ENCODE measurements around the gene CDH24.

DNA sequence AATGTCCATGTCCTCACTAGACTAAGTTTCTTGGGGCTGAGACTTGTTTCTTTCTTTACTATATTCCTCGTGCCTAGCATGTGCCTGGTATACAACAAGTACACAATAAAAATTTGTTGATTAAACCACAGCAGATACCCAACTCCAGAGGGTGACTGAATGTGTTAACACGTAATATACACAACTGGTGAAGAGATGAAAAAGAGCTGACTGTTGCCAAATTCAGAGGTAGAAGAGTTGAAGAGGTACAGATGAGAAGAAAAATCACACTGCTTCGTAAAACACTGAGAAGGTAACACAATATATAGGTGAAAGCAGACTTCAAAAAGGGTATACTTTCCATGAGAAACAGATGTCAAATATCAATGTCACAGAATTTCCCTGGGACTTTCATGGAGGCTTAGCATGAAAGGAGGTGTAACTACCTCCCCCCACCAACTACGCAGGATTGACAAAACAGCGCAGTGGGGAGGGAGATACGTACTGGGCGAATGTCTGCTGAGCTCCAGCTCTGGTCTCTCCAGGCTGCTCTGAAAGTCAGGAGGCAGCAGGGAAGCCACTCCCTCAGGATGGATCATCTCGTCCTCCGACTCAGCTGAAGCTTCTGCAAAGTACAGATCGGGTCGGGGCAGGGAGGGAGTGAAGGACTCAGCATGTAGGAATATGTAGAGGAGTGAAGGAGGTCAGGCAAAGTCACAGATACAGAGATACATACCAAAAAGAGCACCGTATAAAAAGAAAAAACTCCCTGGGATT lies 32.4 kb upstream of the CDH24 start:
- TF ChIP-seq CTCF (conservative IDR thresholded peaks at IDR 0.05; ENCODE audit: low read depth in 2 of 2) (no peak), POLR2AphosphoS5 (IDR thresholded peaks at IDR 0.05; ENCODE audit: low read depth) (no peak), CREB1 (CRISPR knock-in tag; IDR thresholded peaks at IDR 0.05; ENCODE audit: low read depth) (no peak)
- TF ChIP-seq, protein P1, sequence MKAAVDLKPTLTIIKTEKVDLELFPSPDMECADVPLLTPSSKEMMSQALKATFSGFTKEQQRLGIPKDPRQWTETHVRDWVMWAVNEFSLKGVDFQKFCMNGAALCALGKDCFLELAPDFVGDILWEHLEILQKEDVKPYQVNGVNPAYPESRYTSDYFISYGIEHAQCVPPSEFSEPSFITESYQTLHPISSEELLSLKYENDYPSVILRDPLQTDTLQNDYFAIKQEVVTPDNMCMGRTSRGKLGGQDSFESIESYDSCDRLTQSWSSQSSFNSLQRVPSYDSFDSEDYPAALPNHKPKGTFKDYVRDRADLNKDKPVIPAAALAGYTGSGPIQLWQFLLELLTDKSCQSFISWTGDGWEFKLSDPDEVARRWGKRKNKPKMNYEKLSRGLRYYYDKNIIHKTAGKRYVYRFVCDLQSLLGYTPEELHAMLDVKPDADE (IDR thresholded peaks at IDR 0.05) = no peak
- TF ChIP-seq, protein P2, sequence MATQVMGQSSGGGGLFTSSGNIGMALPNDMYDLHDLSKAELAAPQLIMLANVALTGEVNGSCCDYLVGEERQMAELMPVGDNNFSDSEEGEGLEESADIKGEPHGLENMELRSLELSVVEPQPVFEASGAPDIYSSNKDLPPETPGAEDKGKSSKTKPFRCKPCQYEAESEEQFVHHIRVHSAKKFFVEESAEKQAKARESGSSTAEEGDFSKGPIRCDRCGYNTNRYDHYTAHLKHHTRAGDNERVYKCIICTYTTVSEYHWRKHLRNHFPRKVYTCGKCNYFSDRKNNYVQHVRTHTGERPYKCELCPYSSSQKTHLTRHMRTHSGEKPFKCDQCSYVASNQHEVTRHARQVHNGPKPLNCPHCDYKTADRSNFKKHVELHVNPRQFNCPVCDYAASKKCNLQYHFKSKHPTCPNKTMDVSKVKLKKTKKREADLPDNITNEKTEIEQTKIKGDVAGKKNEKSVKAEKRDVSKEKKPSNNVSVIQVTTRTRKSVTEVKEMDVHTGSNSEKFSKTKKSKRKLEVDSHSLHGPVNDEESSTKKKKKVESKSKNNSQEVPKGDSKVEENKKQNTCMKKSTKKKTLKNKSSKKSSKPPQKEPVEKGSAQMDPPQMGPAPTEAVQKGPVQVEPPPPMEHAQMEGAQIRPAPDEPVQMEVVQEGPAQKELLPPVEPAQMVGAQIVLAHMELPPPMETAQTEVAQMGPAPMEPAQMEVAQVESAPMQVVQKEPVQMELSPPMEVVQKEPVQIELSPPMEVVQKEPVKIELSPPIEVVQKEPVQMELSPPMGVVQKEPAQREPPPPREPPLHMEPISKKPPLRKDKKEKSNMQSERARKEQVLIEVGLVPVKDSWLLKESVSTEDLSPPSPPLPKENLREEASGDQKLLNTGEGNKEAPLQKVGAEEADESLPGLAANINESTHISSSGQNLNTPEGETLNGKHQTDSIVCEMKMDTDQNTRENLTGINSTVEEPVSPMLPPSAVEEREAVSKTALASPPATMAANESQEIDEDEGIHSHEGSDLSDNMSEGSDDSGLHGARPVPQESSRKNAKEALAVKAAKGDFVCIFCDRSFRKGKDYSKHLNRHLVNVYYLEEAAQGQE (IDR thresholded peaks at IDR 0.05; ENCODE audit: unreplicated experiment) = no peak
